Left cardiac atrium (tissue), 4 donors: ENCODE data around the gene SCRN1. TPM values are rescaled to one million over a fixed set of nuclear protein-coding genes. Genes with fewer than 3 reads are reported as not detected.

Experiments
- ATAC-seq, 2 donors: fragments of 200-7000 bp; cut with Tn5 transposase; one replicate each; pipeline ENCODE4 v1.9.1; 2020; ENCODE audit warnings: mild to moderate bottlenecking in 2 of 2, moderate library complexity in 2 of 2
- DNase-seq: peaks from one replicate; pipeline ENCODE4 v3.0.0-alpha.2; 2020
- intact Hi-C, 2 donors: fragments of 100-400 bp; cut with DNase I; formaldehyde crosslinking; loops; one replicate each; pipeline versions ENCODE4 v1.14.1 to v1.15.1; 2022 to 2023
- total RNA-seq, 2 donors: library from RNA; stranded (reverse); fragmentation: NEBNext Ultra II Directional; extraction: Animal tissue kit (Norgen Biotek cat#: 25700); gene quantifications; one replicate each; pipeline ENCODE4 v1.2.1, GENCODE V29; 2021
- donor health status: DM: no; HTN: yes; CAD: no.
- donor health status: DM: no; HTN: yes; CAD: no; lungs with severe emphysema.
- donor health status: DM: yes; HTN: yes; CAD: no.
- donor health status: Dilated cardiomyopathy.

SCRN1 gene
- total RNA-seq, 2 donors from 2014 or later: 22.9 to 32.1 TPM

GRCh38 chr7:29946428-29947186 is 43.0 kb downstream of the SCRN1 start:
- ATAC-seq (peak; percentile 69 to 70), DNase-seq (peak; percentile 37)
- intact Hi-C loops: loop anchor here in 1 of 2 donors (5.0 kb wide), 1 partner anchor 116 kb away; no protein-coding TSS in a partner anchor

- ATAC-seq: no peak
These were observed 44.3 kb downstream of the SCRN1 start for GRCh38 chr7:29945259-29945809.

GRCh38 chr7:29940199-29940598 is 49.4 kb downstream of the SCRN1 start:
- ATAC-seq (no peak), DNase-seq (no peak)
- intact Hi-C loops: no loop called here

More at GRCh38 chr7:29945259-29945809, 44.3 kb downstream of the SCRN1 start:
- DNase-seq: no peak
- intact Hi-C loops: loop anchor here in 1 of 2 donors (5.0 kb wide), 1 partner anchor 117 kb away; no protein-coding TSS in a partner anchor

- ATAC-seq (no peak), DNase-seq (no peak)
- intact Hi-C loops: no loop called here
These were observed 52.5 kb downstream of the SCRN1 start for GRCh38 chr7:29937132-29937531.

GRCh38 chr7:29935111-29935510 is 54.5 kb downstream of the SCRN1 start:
- no peak for ATAC-seq
- intact Hi-C loops: no loop called here

GRCh38 chr7:29929018-29929807 is 60.4 kb downstream of the SCRN1 start:
- ATAC-seq (no peak), DNase-seq (no peak)
- intact Hi-C loops: loop anchor here in 1 of 2 donors (10.0 kb wide), 1 partner anchor 304 kb away; no protein-coding TSS in a partner anchor

More at GRCh38 chr7:29935111-29935510, 54.5 kb downstream of the SCRN1 start:
- no peak for DNase-seq

- no peak for ATAC-seq
- intact Hi-C loops: loop anchor here in 1 of 2 donors (10.0 kb wide), 1 partner anchor 302 kb away; no protein-coding TSS in a partner anchor
- DNase-seq: no peak
These were observed 62.9 kb downstream of the SCRN1 start for GRCh38 chr7:29926741-29927140.

GRCh38 chr7:29926216-29926615 is 63.4 kb downstream of the SCRN1 start:
- no peak for DNase-seq
- intact Hi-C loops: loop anchor here in 1 of 2 donors (10.0 kb wide), 1 partner anchor 301 kb away; no protein-coding TSS in a partner anchor
- no peak for ATAC-seq

GRCh38 chr7:29924684-29925083 is 64.9 kb downstream of the SCRN1 start:
- ATAC-seq (no peak), DNase-seq (no peak)
- intact Hi-C loops: loop anchor here (5.0 to 10.0 kb wide), 2 partner anchors 287 to 300 kb away; no protein-coding TSS in a partner anchor

GRCh38 chr7:29924006-29924405 is 65.6 kb downstream of the SCRN1 start:
- ATAC-seq (no peak), DNase-seq (no peak)
- intact Hi-C loops: loop anchor here (5.0 to 10.0 kb wide), 2 partner anchors 287 to 299 kb away; no protein-coding TSS in a partner anchor

GRCh38 chr7:29922921-29923700 is 66.5 kb downstream of the SCRN1 start:
- no peak for ATAC-seq
- intact Hi-C loops: loop anchor here (5.0 to 10.0 kb wide), 2 partner anchors 286 to 298 kb away; no protein-coding TSS in a partner anchor
- no peak for DNase-seq

- intact Hi-C loops: loop anchor here (2.0 to 10.0 kb wide), 3 partner anchors 173 to 297 kb away; no protein-coding TSS in a partner anchor
- DNase-seq (peak; percentile 28), ATAC-seq (peak; percentile 87)
These were observed 68.1 kb downstream of the SCRN1 start for GRCh38 chr7:29921404-29922010.

- no peak for DNase-seq
- ATAC-seq: no peak
- intact Hi-C loops: loop anchor here (2.0 to 10.0 kb wide), 3 partner anchors 172 to 296 kb away; no protein-coding TSS in a partner anchor
These were observed 69.1 kb downstream of the SCRN1 start for GRCh38 chr7:29920491-29920890.

- intact Hi-C loops: loop anchor here (2.0 to 10.0 kb wide), 4 partner anchors 167 to 295 kb away; no protein-coding TSS in a partner anchor
- ATAC-seq (no peak), DNase-seq (no peak)
These were observed 69.8 kb downstream of the SCRN1 start for GRCh38 chr7:29919790-29920189.

- ATAC-seq: no peak
- intact Hi-C loops: loop anchor here in 1 of 2 donors (5.0 kb wide), 1 partner anchor 167 kb away; no protein-coding TSS in a partner anchor
- no peak for DNase-seq
These were observed 70.8 kb downstream of the SCRN1 start for GRCh38 chr7:29918850-29919249.

GRCh38 chr7:29917641-29918040 is 72.0 kb downstream of the SCRN1 start:
- intact Hi-C loops: loop anchor here in 1 of 2 donors (5.0 kb wide), 1 partner anchor 165 kb away; no protein-coding TSS in a partner anchor
- DNase-seq: no peak
- ATAC-seq: no peak

- DNase-seq: no peak
- intact Hi-C loops: loop anchor here in 1 of 2 donors (5.0 kb wide), 1 partner anchor 163 kb away; no protein-coding TSS in a partner anchor
- peak in 1 of 2 donors; percentile 15 for ATAC-seq
These were observed 74.0 kb downstream of the SCRN1 start for GRCh38 chr7:29915481-29916215.
